A549 (cell line): ENCODE data around the gene KRT71. TPM values are rescaled to one million over a fixed set of nuclear protein-coding genes. Genes with fewer than 3 reads are reported as not detected.

ENCODE experiments used
- ATAC-seq, 2 experiments: fragments of 200-7000 bp in 1 of 2; fragments of >200 bp in 1 of 2; cut with Nextera tagmentation in 1 of 2; cut with Tn5 transposase in 1 of 2; 3 replicates each; pipeline versions ENCODE4 v1.8.0 to v1.9.1; 2018 to 2020; ENCODE audit warnings: mild to moderate bottlenecking in 1 of 2, moderate library complexity in 1 of 2
- CTCF ChIA-PET: fragments of 300-600 bp; sonication (Branson Sonifier 250); formaldehyde crosslinking; extraction: SDS; loops from one replicate; lab custom pipeline; 2021; ENCODE audit warnings: antibody characterized with exemption, inconsistent platforms; lab: Yijun Ruan, JAX
- POLR2A ChIA-PET: fragments of 350-600 bp; formaldehyde crosslinking; extraction: SDS; loops from one replicate; lab custom pipeline; 2021; ENCODE audit warnings: antibody characterized with exemption, inconsistent platforms; lab: Yijun Ruan, JAX
- DNase-seq, 2 experiments: peaks; one replicate each; pipeline versions ENCODE4 v3.0.0 to v3.0.0-alpha.2; 2011 to 2016; ENCODE audit warnings: low read depth in 1 of 2, low spot score in 1 of 2
- FAIRE-seq: peaks from 2 replicates; lab custom pipeline; 2011; peaks lifted over from hg19 to GRCh38; lab: Jason Lieb, UNC
- H3K27ac ChIP-seq, 2 experiments: fragments of >200 bp; sonication (Bioruptor Twin); formaldehyde crosslinking; 3 replicates each; pipeline ENCODE4 v1.5.1; 2016 to 2017
- H3K4me1 ChIP-seq: fragments of >200 bp; sonication (Bioruptor Twin); formaldehyde crosslinking; 3 replicates; pipeline ENCODE4 v1.6.1; 2016
- H3K4me2 ChIP-seq: fragments of >200 bp; sonication (Bioruptor Twin); formaldehyde crosslinking; 3 replicates; pipeline ENCODE4 v1.6.1; 2016
- H3K4me3 ChIP-seq: fragments of >200 bp; sonication (Bioruptor Twin); formaldehyde crosslinking; 3 replicates; pipeline ENCODE4 v1.5.1; 2016
- H3K9me3 ChIP-seq: fragments of >200 bp; sonication (Bioruptor Twin); formaldehyde crosslinking; 3 replicates; pipeline ENCODE4 v1.6.1; 2016
- ATOH8 ChIP-seq: fragments of 250-450 bp; sonication (Bioruptor Pico); IDR thresholded peaks from 2 replicates; pipeline ENCODE4 v1.5.0; 2020; ENCODE audit warnings: low read depth, mild to moderate bottlenecking, moderate library complexity
- BCL3 ChIP-seq: fragments of >200 bp; sonication (Bioruptor Twin); formaldehyde crosslinking; IDR thresholded peaks from 3 replicates; pipeline ENCODE4 v1.6.1; 2016
- CHD2 ChIP-seq: fragments of 150-350 bp; IDR thresholded peaks from 2 replicates; pipeline ENCODE4 v1.6.1; 2014; ENCODE audit warnings: low read length; ENCODE audit not compliant: partially characterized antibody
- CTCF ChIP-seq: fragments of >200 bp; sonication (Bioruptor Twin); formaldehyde crosslinking; IDR thresholded peaks from 3 replicates; pipeline ENCODE4 v1.5.1; 2016
- E2F6 ChIP-seq: IDR thresholded peaks from 2 replicates; pipeline ENCODE4 v1.6.1; 2012; ENCODE audit warnings: low read depth, borderline replicate concordance
- FOSB ChIP-seq: fragments of 250-450 bp; sonication (Bioruptor Pico); IDR thresholded peaks from 2 replicates; pipeline ENCODE4 v1.5.0; 2020; ENCODE audit warnings: mild to moderate bottlenecking, moderate library complexity
- HES2 ChIP-seq: fragments of >200 bp; sonication (Bioruptor Twin); formaldehyde crosslinking; IDR thresholded peaks from 2 replicates; pipeline ENCODE4 v1.6.1; 2016
- HEYL ChIP-seq: fragments of 250-450 bp; sonication (Bioruptor Pico); IDR thresholded peaks from 2 replicates; pipeline ENCODE4 v1.8.0; 2021; ENCODE audit warnings: mild to moderate bottlenecking, moderate library complexity
- HOXB5 ChIP-seq: fragments of 250-450 bp; sonication (Bioruptor Pico); IDR thresholded peaks from 2 replicates; pipeline ENCODE4 v1.5.0; 2020; ENCODE audit warnings: mild to moderate bottlenecking, moderate library complexity
- KDM5A ChIP-seq: fragments of 200-600 bp; sonication (generic); IDR thresholded peaks from 2 replicates; pipeline ENCODE4 v1.6.1; 2016; ENCODE audit warnings: antibody characterized with exemption, mild to moderate bottlenecking
- MAFK ChIP-seq: fragments of 450-650 bp; IDR thresholded peaks from 2 replicates; pipeline ENCODE4 v1.6.1; 2014; ENCODE audit not compliant: partially characterized antibody
- NFE2L2 ChIP-seq: fragments of 150-350 bp; conservative IDR thresholded peaks from 2 replicates; pipeline ENCODE4 v1.6.1; 2014; ENCODE audit warnings: low read length
- PHF8 ChIP-seq: fragments of 200-600 bp; sonication (generic); IDR thresholded peaks from 2 replicates; pipeline ENCODE4 v1.6.1; 2016; ENCODE audit warnings: low read depth, mild to moderate bottlenecking, antibody characterized with exemption, moderate library complexity, borderline replicate concordance
- POLR2A ChIP-seq: IDR thresholded peaks from 2 replicates; pipeline ENCODE4 v1.6.1; 2012; ENCODE audit warnings: mild to moderate bottlenecking, low read length
- POLR2AphosphoS2 ChIP-seq: conservative IDR thresholded peaks from 2 replicates; pipeline ENCODE4 v1.6.1; 2012; ENCODE audit warnings: low read length, improper control_type of control experiment, inconsistent platforms
- RCOR1 ChIP-seq: fragments of 150-350 bp; IDR thresholded peaks from 2 replicates; pipeline ENCODE4 v1.6.1; 2014; ENCODE audit warnings: antibody characterized with exemption, low read length, low read depth
- REST ChIP-seq: fragments of 200-600 bp; sonication (generic); IDR thresholded peaks from 2 replicates; pipeline ENCODE4 v1.6.1; 2016; ENCODE audit warnings: antibody characterized with exemption, mild to moderate bottlenecking, moderate library complexity
- RNF2 ChIP-seq: fragments of 200-600 bp; sonication (generic); IDR thresholded peaks from 2 replicates; pipeline ENCODE4 v1.6.1; 2016; ENCODE audit warnings: low read depth, mild to moderate bottlenecking, antibody characterized with exemption, moderate library complexity, borderline replicate concordance
- SREBF2 ChIP-seq: fragments of 450-650 bp; IDR thresholded peaks from 2 replicates; pipeline ENCODE4 v1.6.1; 2014; ENCODE audit warnings: mild to moderate bottlenecking, moderate library complexity
- WGBS: methylation state at CpG from one replicate; pipeline ENCODE4 v1.1.6; 2017; ENCODE audit errors: missing lambda C conversion rate; 5-methylcytosine and 5-hydroxymethylcytosine counted together
- polyA plus RNA-seq, 4 experiments: library from polyadenylated mRNA; depleted of rRNA in 3 of 4; stranded (reverse); fragments of >200 nt; fragmentation: RNase III in 1 of 4; extraction: RNeasy Plus Mini Kit Qiagen cat#74134 plus additional on column Dnase treatment in 1 of 4; gene quantifications; 2 replicates in 3 of 4; 3 replicates in 1 of 4; pipeline ENCODE4 v1.2.3, GENCODE V29; 2011 to 2017

Gene KRT71
- polyA plus RNA-seq, 2 of the 4 experiments (the other 2 are of a cell fraction): not detected

GRCh38 chr12:52496054-52496453 lies 56.9 kb downstream of the KRT71 start:
- peak overlapping the region; percentile 62 to 80 for H3K27ac ChIP-seq
- H3K4me3 ChIP-seq: no peak overlapping the region
- H3K4me2 ChIP-seq: peak overlapping the region; percentile 44
- peak; percentile 10 to 42; a peak in 3 of 6 replicates for ATAC-seq
- ChIA-PET POLR2A (no interaction called here), CTCF (interaction anchor here (1.2 to 2.9 kb wide), 4 partner anchors 10 to 104 kb away, joined by 3 to 13 read pairs (median 4); no protein-coding TSS in a partner anchor)
- TF ChIP-seq POLR2A (no peak), CTCF (no peak), POLR2AphosphoS2 (no peak), NFE2L2 (no peak), ATOH8 (CRISPR knock-in tag) (no peak), SREBF2 (no peak), CHD2 (no peak), KDM5A (no peak), HOXB5 (CRISPR knock-in tag) (no peak), FOSB (CRISPR knock-in tag) (no peak), RCOR1 (no peak), RNF2 (no peak)
- H3K4me1 ChIP-seq: peaks cover 40% of the 10 kb centered on the region
- WGBS: 44% methylated on average over 2 of the region's 2 CpGs
- no peak for DNase-seq
- H3K9me3 ChIP-seq: no peaks in the 10 kb centered on the region
- no peak for FAIRE-seq

GRCh38 chr12:52495389-52495788 lies 57.6 kb downstream of the KRT71 start:
- peak; percentile 41 to 42 for DNase-seq
- H3K27ac ChIP-seq: peak overlapping the region; percentile 62 to 80; a peak in 4 of 6 replicates
- POLR2A ChIA-PET: no interaction called here
- no peak overlapping the region for H3K4me3 ChIP-seq
- no peak for FAIRE-seq
- ATAC-seq: peak; percentile 43 to 74; a peak in 3 of 6 replicates
- H3K4me1 ChIP-seq: peaks cover 40% of the 10 kb centered on the region
- H3K4me2 ChIP-seq: peak overlapping the region; percentile 44
- CTCF ChIA-PET: interaction anchor here (0.9 to 2.9 kb wide), 8 partner anchors 11 to 389 kb away, joined by 3 to 13 read pairs (median 3); no protein-coding TSS in a partner anchor
- TF ChIP-seq MAFK: peak; percentile 20
- TF ChIP-seq BCL3: no peak
- TF ChIP-seq, all 56 proteins: peak for 1
- WGBS: 60% methylated on average over 3 of the region's 3 CpGs
- no peaks in the 10 kb centered on the region for H3K9me3 ChIP-seq

- no peak overlapping the region for H3K4me3 ChIP-seq
- peaks cover 37% of the 10 kb centered on the region for H3K4me1 ChIP-seq
- FAIRE-seq: no peak
- TF ChIP-seq POLR2AphosphoS2: no peak
- no peak for TF ChIP-seq REST
- TF ChIP-seq HES2: no peak
- TF ChIP-seq CHD2: no peak
- TF ChIP-seq KDM5A: no peak
- TF ChIP-seq E2F6: no peak
- TF ChIP-seq HEYL: no peak
- TF ChIP-seq POLR2A: no peak
- TF ChIP-seq PHF8: no peak
- ATAC-seq: no peak
- 75% methylated on average over 4 of the region's 4 CpGs for WGBS
- H3K27ac ChIP-seq: peak overlapping the region in 1 of 2 experiments; percentile 80; a peak in 3 of 6 replicates
- H3K4me2 ChIP-seq: peak overlapping the region; percentile 44; the same call in 2 of the 3 replicates
- POLR2A ChIA-PET: no interaction called here
- CTCF ChIA-PET: interaction anchor here (0.9 to 2.9 kb wide), 9 partner anchors 8 to 390 kb away, joined by 3 to 13 read pairs (median 4); no protein-coding TSS in a partner anchor
- H3K9me3 ChIP-seq: no peaks in the 10 kb centered on the region
- no peak for DNase-seq
Observed at GRCh38 chr12:52494518-52494917, 58.4 kb downstream of the KRT71 start.
